B cell (primary cell): Measurements from ENCODE around the gene MRPS34. TPM values are rescaled to one million over a fixed set of nuclear protein-coding genes. Genes with fewer than 3 reads are reported as not detected.

Experiments
- ATAC-seq: fragments of 200-7000 bp; cut with Tn5 transposase; one replicate; pipeline ENCODE4 v1.10.0; 2021; ENCODE audit warnings: low read depth, mild to moderate bottlenecking, moderate number of reproducible peaks, moderate library complexity
- CTCF ChIA-PET: fragments of 350-600 bp; sonication (Branson Sonifier 250); formaldehyde crosslinking; loops from one replicate; lab custom pipeline; 2021; ENCODE audit warnings: antibody characterized with exemption, inconsistent platforms; lab: Charles Lee
- POLR2A ChIA-PET: fragments of 350-600 bp; sonication (Branson Sonifier 250); formaldehyde crosslinking; loops from one replicate; lab custom pipeline; 2021; ENCODE audit warnings: antibody characterized with exemption; lab: Charles Lee
- DNase-seq: peaks from one replicate; pipeline ENCODE4 v3.0.0; 2013
- H2AFZ ChIP-seq: 2 replicates; pipeline ENCODE4 v1.6.1; 2012; ENCODE audit warnings: mild to moderate bottlenecking, low read depth, low read length; ENCODE audit not compliant: insufficient read depth, poor library complexity, severe bottlenecking
- H3K27ac ChIP-seq, 2 donors: 1 replicate in 1 of 2; 2 replicates in 1 of 2; pipeline ENCODE4 v1.5.1; 2012 to 2013; ENCODE audit warnings: low read length in 2 of 2, mild to moderate bottlenecking in 2 of 2, moderate library complexity in 1 of 2
- H3K27me3 ChIP-seq, 4 experiments: fragments of 200-600 bp in 1 of 4; sonication (generic) in 1 of 4; replicated peaks in 1 of 4; 1 replicate in 2 of 4; 2 replicates in 2 of 4; pipeline versions ENCODE4 v1.6.1 to v1.7.0; 2013 to 2016; ENCODE audit warnings: low read length in 3 of 4, mild to moderate bottlenecking in 2 of 4, mixed read lengths in 1 of 4, moderate library complexity in 1 of 4; ENCODE audit not compliant: insufficient read depth in 4 of 4, control insufficient read depth in 3 of 4; ENCODE audit errors: control extremely low read depth in 1 of 4
- H3K36me3 ChIP-seq, 2 experiments: replicated peaks in 1 of 2; 1 replicate in 1 of 2; 2 replicates in 1 of 2; pipeline versions ENCODE4 v1.6.1 to v1.7.1; 2013; ENCODE audit warnings: low read length in 1 of 2; ENCODE audit not compliant: insufficient read depth in 2 of 2, control insufficient read depth in 1 of 2; ENCODE audit errors: control extremely low read depth in 1 of 2, extremely low read depth in 1 of 2
- H3K4me1 ChIP-seq, 2 donors: fragments of 200-600 bp in 1 of 2; sonication (generic) in 1 of 2; 1 replicate in 1 of 2; 2 replicates in 1 of 2; pipeline versions ENCODE4 v1.5.1 to v1.6.1; 2013 to 2017; ENCODE audit warnings: low read length in 2 of 2; ENCODE audit not compliant: control insufficient read depth in 2 of 2, insufficient read depth in 2 of 2
- H3K4me2 ChIP-seq: replicated peaks from 2 replicates; pipeline ENCODE3; 2012; ENCODE audit warnings: mild to moderate bottlenecking, low read depth, low read length; ENCODE audit not compliant: poor library complexity, severe bottlenecking
- H3K4me3 ChIP-seq, 5 experiments: fragments of 200-600 bp in 1 of 5; sonication (generic) in 1 of 5; 1 replicate in 3 of 5; 2 replicates in 2 of 5; pipeline versions ENCODE4 v1.5.1 to v1.7.0; 2011 to 2016; ENCODE audit warnings: low read length in 4 of 5, mild to moderate bottlenecking in 4 of 5, low read depth in 2 of 5, control low read depth in 1 of 5, moderate library complexity in 1 of 5; ENCODE audit not compliant: insufficient read depth in 1 of 5; ENCODE audit errors: control extremely low read depth in 1 of 5, extremely low read depth in 1 of 5
- H3K79me2 ChIP-seq: fragments of 200-600 bp; sonication (generic); one replicate; pipeline ENCODE4 v1.6.0; 2016; ENCODE audit warnings: low read length; ENCODE audit not compliant: control insufficient read depth, insufficient read depth
- H3K9ac ChIP-seq: fragments of 200-600 bp; sonication (generic); 2 replicates; pipeline ENCODE4 v1.6.1; 2017; ENCODE audit warnings: mild to moderate bottlenecking, low read length, moderate library complexity
- H3K9me3 ChIP-seq, 3 donors: one replicate each; pipeline versions ENCODE4 v1.6.1 to v1.7.1; 2013; ENCODE audit warnings: low read length in 2 of 3; ENCODE audit not compliant: control insufficient read depth in 2 of 3, insufficient read depth in 1 of 3; ENCODE audit errors: control extremely low read depth in 1 of 3
- H4K20me1 ChIP-seq: 2 replicates; pipeline ENCODE4 v1.6.0; 2012; ENCODE audit warnings: mild to moderate bottlenecking, low read length; ENCODE audit not compliant: insufficient read depth, control insufficient read depth, poor library complexity, severe bottlenecking
- H3K27ac Mint-ChIP-seq: one replicate; pipeline ENCODE4 v1.8.0; 2021; ENCODE audit warnings: mixed read lengths
- H3K27me3 Mint-ChIP-seq: one replicate; pipeline ENCODE4 v1.8.0; 2021; ENCODE audit warnings: mixed read lengths
- H3K4me1 Mint-ChIP-seq: one replicate; pipeline ENCODE4 v1.8.0; 2021; ENCODE audit warnings: mixed read lengths
- H3K4me3 Mint-ChIP-seq: one replicate; pipeline ENCODE4 v1.8.0; 2021; ENCODE audit warnings: mixed read lengths
- H3K9me3 Mint-ChIP-seq: one replicate; pipeline ENCODE4 v1.8.0; 2022; ENCODE audit warnings: mixed read lengths; ENCODE audit not compliant: insufficient read depth
- EZH2 ChIP-seq: IDR thresholded peaks from 2 replicates; pipeline ENCODE4 v1.6.1; 2012; ENCODE audit warnings: borderline replicate concordance, low read depth, mild to moderate bottlenecking, moderate library complexity, low read length; ENCODE audit not compliant: insufficient read depth, poor library complexity, severe bottlenecking
- WGBS: methylation state at CpG from one replicate; pipeline ENCODE4 v1.1.5; 2013; ENCODE audit warnings: missing lambda C conversion rate; ENCODE audit not compliant: insufficient coverage; 5-methylcytosine and 5-hydroxymethylcytosine counted together
- intact Hi-C: fragments of 100-400 bp; cut with micrococcal nuclease; formaldehyde crosslinking; loops from one replicate; pipeline ENCODE4 v1.10.0; 2022
- polyA plus RNA-seq: library from polyadenylated mRNA; depleted of rRNA; stranded (reverse); fragments of >200 nt; gene quantifications from 2 replicates; pipeline ENCODE4 v1.2.3, GENCODE V29; 2012
- total RNA-seq, 2 donors: library from RNA; stranded (reverse); fragments of 120-200 nt in 1 of 2; gene quantifications; 1 replicate in 1 of 2; 2 replicates in 1 of 2; pipeline versions ENCODE4 v1.2.3 to v1.2.4, GENCODE V29; 2013 to 2022
- TF ChIP-seq, protein P1 (sequence below): fragments of 200-600 bp; IDR thresholded peaks from one replicate; pipeline ENCODE4 v1.8.0; 2022; ENCODE audit warnings: antibody characterized with exemption, mild to moderate bottlenecking

MRPS34 gene
- total and polyA plus RNA-seq, 2 donors (not counting 1 experiment from before 2014, with no cell fraction given) = 44.6 to 55.2 TPM

DNA sequence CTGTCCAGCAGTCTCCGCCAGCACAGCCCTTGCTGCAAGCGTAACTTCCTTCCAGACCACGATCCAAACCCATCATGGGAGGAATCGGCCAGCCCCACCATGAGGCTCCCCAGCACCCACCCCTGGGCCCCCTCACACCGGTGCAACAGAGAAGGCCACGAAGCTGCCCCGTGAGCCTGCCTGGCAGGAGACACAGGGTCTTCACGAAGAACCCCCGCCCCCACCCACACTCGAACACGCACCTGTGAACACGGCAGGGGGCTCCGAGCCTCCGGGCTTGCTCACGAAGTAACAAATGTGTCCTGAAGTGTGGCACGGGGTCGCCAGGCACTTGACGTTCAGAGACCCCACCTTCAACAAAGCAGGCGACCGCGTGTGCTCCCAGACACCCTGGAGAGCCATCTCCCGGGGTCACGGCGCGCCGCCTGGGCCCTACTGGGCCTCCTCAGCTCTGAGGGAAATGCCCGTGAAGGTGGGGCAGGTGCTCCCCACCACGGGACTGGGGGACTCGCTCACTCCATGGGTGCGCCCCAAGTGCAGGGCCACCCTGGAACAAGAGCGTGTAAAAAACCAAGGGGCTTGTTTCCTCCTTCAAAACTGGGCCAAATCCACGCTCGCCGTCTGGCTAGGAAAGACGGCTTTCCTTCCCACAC is 46.1 kb upstream of the MRPS34 start:
- intact Hi-C loops = no loop called here
- TF ChIP-seq, protein P1, sequence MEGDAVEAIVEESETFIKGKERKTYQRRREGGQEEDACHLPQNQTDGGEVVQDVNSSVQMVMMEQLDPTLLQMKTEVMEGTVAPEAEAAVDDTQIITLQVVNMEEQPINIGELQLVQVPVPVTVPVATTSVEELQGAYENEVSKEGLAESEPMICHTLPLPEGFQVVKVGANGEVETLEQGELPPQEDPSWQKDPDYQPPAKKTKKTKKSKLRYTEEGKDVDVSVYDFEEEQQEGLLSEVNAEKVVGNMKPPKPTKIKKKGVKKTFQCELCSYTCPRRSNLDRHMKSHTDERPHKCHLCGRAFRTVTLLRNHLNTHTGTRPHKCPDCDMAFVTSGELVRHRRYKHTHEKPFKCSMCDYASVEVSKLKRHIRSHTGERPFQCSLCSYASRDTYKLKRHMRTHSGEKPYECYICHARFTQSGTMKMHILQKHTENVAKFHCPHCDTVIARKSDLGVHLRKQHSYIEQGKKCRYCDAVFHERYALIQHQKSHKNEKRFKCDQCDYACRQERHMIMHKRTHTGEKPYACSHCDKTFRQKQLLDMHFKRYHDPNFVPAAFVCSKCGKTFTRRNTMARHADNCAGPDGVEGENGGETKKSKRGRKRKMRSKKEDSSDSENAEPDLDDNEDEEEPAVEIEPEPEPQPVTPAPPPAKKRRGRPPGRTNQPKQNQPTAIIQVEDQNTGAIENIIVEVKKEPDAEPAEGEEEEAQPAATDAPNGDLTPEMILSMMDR = no peak
- no peak for TF ChIP-seq EZH2
- Histone ChIP-seq H3K4me1 (no peaks in the 10 kb centered on the region), H3K9me3 (no peaks in the 10 kb centered on the region), H2AFZ (no peak overlapping the region), H3K4me2 (no peak overlapping the region), H4K20me1 (peaks cover 41% of the 10 kb centered on the region), H3K27ac (no peak overlapping the region), H3K36me3 (peaks cover 2 to 54% of the 10 kb centered on the region in 2 experiments), H3K9ac (no peak overlapping the region), H3K79me2 (peaks cover 32% of the 10 kb centered on the region), H3K27me3 (no peaks in the 10 kb centered on the region), H3K4me3 (no peak overlapping the region)
- ChIA-PET POLR2A (no interaction called here), CTCF (no interaction called here)
- H3K4me1 Mint-ChIP-seq = peaks cover 4% of the 10 kb centered on the region
- H3K9me3 Mint-ChIP-seq = no peaks in the 10 kb centered on the region
- H3K27me3 Mint-ChIP-seq = no peaks in the 10 kb centered on the region
- over 99% methylated on average over 29 of the region's 35 CpGs for WGBS
- DNase-seq = no peak
- no peak for ATAC-seq
- H3K4me3 Mint-ChIP-seq = no peak overlapping the region
- H3K27ac Mint-ChIP-seq = no peak overlapping the region

DNA sequence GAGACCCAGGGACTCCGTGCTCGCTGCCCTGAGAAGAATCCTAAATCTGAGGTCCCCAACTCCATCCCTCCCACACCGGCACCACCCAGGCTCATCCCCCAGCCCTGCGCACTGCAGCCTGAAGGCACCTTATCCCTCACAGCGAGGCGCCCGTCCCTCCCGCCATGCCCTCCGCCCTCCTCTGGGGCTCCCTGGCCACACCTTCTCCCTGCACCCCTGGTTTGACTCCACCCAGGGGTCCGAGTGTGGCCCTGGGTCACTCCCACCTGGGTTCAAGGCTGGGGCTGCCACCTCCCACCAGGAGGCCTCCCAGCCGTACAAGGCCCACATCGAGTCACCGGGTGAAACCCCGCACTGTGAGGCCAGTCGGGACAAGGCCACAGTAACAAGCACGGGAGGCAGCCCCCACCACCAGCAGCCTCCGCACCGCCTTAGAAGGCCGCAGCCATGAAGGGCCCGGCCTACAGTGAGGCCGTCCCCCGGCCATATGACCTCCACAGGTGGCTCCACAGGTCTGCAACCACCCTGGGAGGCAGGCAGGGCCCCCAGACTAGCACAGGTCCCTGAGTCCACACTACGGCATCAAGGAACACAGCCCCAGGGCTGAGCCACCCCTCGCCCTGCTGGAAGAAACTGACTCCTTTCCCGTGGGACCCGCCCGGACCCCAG is 45.4 kb upstream of the MRPS34 start:
- ChIA-PET CTCF (no interaction called here), POLR2A (no interaction called here)
- ATAC-seq (no peak), DNase-seq (no peak)
- H3K27me3 Mint-ChIP-seq = no peaks in the 10 kb centered on the region
- H3K4me2 ChIP-seq = no peak overlapping the region
- H3K27me3 ChIP-seq = no peaks in the 10 kb centered on the region
- H3K9me3 Mint-ChIP-seq = no peaks in the 10 kb centered on the region
- no peak overlapping the region for H3K9ac ChIP-seq
- H3K9me3 ChIP-seq = no peaks in the 10 kb centered on the region
- TF ChIP-seq EZH2 = no peak
- TF ChIP-seq, protein P1 = no peak
- H3K79me2 ChIP-seq = peaks cover 27% of the 10 kb centered on the region
- H2AFZ ChIP-seq = no peak overlapping the region
- H3K4me1 Mint-ChIP-seq = no peaks in the 10 kb centered on the region
- peaks cover 2 to 59% of the 10 kb centered on the region in 2 experiments for H3K36me3 ChIP-seq
- 98% methylated on average over 25 of the region's 27 CpGs for WGBS
- no peak overlapping the region for H3K27ac ChIP-seq
- H3K4me3 Mint-ChIP-seq = no peak overlapping the region
- H4K20me1 ChIP-seq = peaks cover 34% of the 10 kb centered on the region
- H3K27ac Mint-ChIP-seq = no peak overlapping the region
- intact Hi-C loops = no loop called here
- no peaks in the 10 kb centered on the region for H3K4me1 ChIP-seq
- no peak overlapping the region for H3K4me3 ChIP-seq
